ENCODE results near the gene CD34. TPM values are rescaled to one million over a fixed set of nuclear protein-coding genes. Genes with fewer than 3 reads are reported as not detected.

CD34 gene
- total RNA-seq, 1 experiment from 2014 or later: 0.96 TPM

- DNase-seq (ENCODE audit: low read depth): no peak
These were observed 76.8 kb downstream of the CD34 start for GRCh38 chr1:207833956-207834660.

GRCh38 chr1:207833381-207833780, 77.5 kb downstream of the CD34 start:
- DNase-seq (ENCODE audit: low read depth): no peak

DNA sequence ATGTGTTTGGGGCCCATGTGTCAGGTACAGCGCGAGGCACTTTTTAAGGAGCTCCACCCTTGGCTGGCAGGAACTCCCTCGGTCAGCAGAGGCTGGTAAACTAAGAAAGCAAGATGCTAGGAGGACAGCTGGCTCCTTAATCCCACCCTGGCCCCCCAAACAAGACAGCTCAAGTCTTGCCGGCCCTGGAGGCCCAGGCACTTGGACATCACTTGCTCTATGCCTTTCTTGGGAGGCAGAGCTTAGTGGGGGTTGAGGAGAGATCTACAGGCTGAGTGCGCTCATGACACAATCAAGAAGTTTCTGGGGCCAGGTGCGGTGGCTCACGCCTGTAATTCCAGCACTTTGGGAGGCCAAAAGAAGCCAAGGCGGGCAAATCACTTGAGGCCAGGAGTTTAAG, 78.1 kb downstream of the CD34 start:
- DNase-seq (ENCODE audit: low read depth): no peak

DNA sequence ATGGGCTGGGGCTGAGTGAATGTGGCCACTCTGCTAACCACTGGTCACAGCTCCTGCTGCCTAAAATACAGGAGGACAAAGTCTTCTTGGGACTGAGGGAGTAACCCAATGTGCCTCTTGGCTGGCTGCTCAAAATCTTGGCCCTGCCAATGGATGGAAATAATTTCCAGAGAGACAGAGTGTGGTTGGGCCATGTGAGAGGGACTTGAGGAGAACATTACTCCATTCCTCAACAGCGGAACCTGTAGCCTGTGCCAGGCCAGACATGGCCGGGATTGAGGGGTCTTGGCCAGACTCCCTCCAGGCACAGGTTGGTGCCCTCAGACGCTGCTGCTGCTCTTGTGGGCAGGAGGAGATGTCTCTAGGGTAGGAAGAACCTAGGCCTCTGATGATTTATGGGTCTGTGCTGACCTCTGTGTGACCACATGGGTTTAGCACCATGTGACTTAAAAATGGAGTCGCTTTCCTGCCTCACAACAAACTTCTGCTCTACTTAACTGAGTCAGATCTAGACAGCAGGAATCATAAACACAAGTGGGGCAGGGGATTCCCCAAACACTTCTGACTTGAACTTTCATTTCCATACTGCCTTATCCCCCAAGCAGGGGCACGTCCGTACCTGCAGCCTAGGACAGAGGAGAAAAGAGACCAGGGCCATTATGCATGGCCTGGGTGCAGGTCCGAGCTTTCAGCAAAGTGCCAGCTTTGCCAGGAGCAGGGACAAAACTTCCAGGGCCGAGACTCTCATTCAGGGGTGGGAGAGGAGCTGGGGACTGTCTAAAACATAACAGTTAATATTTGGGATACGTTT, 79.2 kb downstream of the CD34 start:
- DNase-seq (ENCODE audit: low read depth): no peak

Other genes with a start within 250 kb of the CD34 start
- gene CD46, start 159.1 kb downstream of the CD34 start, total RNA-seq (2014; rRNA removed; shearing (Covaris generic)): 58.5 and 72.3 TPM in 2 replicates

Data from RPMI7951 (cell line).